ENCODE data around the gene WWP2. TPM values are rescaled to one million over a fixed set of nuclear protein-coding genes. Genes with fewer than 3 reads are reported as not detected.
A peak's percentile ranks its signal among the peaks of the same experiment; 100 is the strongest.
"Not testable (repeated sequence)": the region's sequence is repeated elsewhere in the genome, so short reads cannot be mapped to it uniquely, and the experiment has no call there.

Gene WWP2
- polyA plus RNA-seq, 3 donors from 2014 or later, result 19.0 to 67.9 (median 29.3) TPM

GRCh38 chr16:69729030-69729429 is 33.1 kb upstream of the WWP2 start:
- DNase-seq, H3K4me3 Mint-ChIP-seq, H3K27ac Mint-ChIP-seq, H3K9me3 Mint-ChIP-seq, H3K36me3 Mint-ChIP-seq: not testable (repeated sequence)
- peaks cover 28 to 33% of the 10 kb centered on the region in 2 donors for H3K4me1 Mint-ChIP-seq
- peaks cover 4 to 11% (median 10%) of the 10 kb centered on the region in 3 donors for H3K27me3 Mint-ChIP-seq (ENCODE audit: low read depth in 3 of 3)

GRCh38 chr16:69731280-69731679 is 30.9 kb upstream of the WWP2 start:
- H3K4me1 Mint-ChIP-seq, result peaks cover 12 to 19% of the 10 kb centered on the region in 2 donors
- not testable (repeated sequence) for H3K9me3 Mint-ChIP-seq; H3K36me3 Mint-ChIP-seq; H3K4me3 Mint-ChIP-seq; H3K27me3 Mint-ChIP-seq (ENCODE audit: low read depth in 3 of 3); DNase-seq; H3K27ac Mint-ChIP-seq

DNA sequence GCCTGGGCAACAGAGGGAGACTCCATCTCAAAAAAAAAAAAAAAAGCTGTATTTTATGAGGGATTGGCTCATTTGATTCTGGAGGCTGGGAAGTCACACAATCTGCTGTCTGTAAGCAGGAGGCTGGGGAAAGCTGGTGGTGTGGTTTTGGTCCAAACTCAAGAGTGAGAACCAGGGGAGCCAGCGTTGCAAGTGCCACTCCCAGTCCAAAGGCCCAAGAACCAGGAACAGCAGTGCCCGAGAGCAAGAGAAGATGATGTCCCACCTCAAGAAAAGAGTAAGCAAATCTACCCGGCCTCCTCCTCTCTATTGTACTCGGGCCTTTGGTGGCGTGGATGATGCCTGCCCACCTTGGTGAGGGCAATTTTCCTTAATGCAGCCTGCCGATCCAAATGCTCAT is 30.0 kb upstream of the WWP2 start:
- peaks cover 0 to 4% (median 0%) of the 10 kb centered on the region in 3 donors for H3K36me3 Mint-ChIP-seq
- no peak overlapping the region for H3K27ac Mint-ChIP-seq
- no peak overlapping the region for H3K4me3 Mint-ChIP-seq
- no peak for DNase-seq
- H3K4me1 Mint-ChIP-seq, result peaks cover 4 to 11% of the 10 kb centered on the region in 2 donors
- H3K27me3 Mint-ChIP-seq (ENCODE audit: low read depth in 3 of 3), result peaks cover under 1 to 2% (median 1%) of the 10 kb centered on the region in 3 donors
- H3K9me3 Mint-ChIP-seq, result no peaks in the 10 kb centered on the region

- Mint-ChIP-seq H3K9me3 (no peaks in the 10 kb centered on the region), H3K36me3 (peaks cover 9 to 35% (median 20%) of the 10 kb centered on the region in 3 donors), H3K4me3 (no peak overlapping the region), H3K27me3 (ENCODE audit: low read depth in 3 of 3) (no peaks in the 10 kb centered on the region), H3K4me1 (no peaks in the 10 kb centered on the region), H3K27ac (no peak overlapping the region)
- DNase-seq, result no peak
Observed at GRCh38 chr16:69741519-69741918, 20.6 kb upstream of the WWP2 start.

- H3K36me3 Mint-ChIP-seq, result peaks cover 10 to 37% (median 21%) of the 10 kb centered on the region in 3 donors
Observed at GRCh38 chr16:69741951-69742904, 19.9 kb upstream of the WWP2 start.

GRCh38 chr16:69744363-69745231 is 17.5 kb upstream of the WWP2 start:
- DNase-seq, result no peak
- Mint-ChIP-seq H3K4me3 (no peak overlapping the region), H3K4me1 (no peaks in the 10 kb centered on the region), H3K36me3 (peaks cover 24 to 57% (median 31%) of the 10 kb centered on the region in 3 donors), H3K27me3 (ENCODE audit: low read depth in 3 of 3) (no peaks in the 10 kb centered on the region), H3K9me3 (no peaks in the 10 kb centered on the region), H3K27ac (no peak overlapping the region)

More at GRCh38 chr16:69741951-69742904, 19.9 kb upstream of the WWP2 start:
- Mint-ChIP-seq H3K27ac (peak overlapping the region in 1 of 6 donors; percentile 9), H3K9me3 (no peaks in the 10 kb centered on the region), H3K27me3 (ENCODE audit: low read depth in 3 of 3) (no peaks in the 10 kb centered on the region), H3K4me1 (no peaks in the 10 kb centered on the region), H3K4me3 (no peak overlapping the region)
- no peak for DNase-seq

DNA sequence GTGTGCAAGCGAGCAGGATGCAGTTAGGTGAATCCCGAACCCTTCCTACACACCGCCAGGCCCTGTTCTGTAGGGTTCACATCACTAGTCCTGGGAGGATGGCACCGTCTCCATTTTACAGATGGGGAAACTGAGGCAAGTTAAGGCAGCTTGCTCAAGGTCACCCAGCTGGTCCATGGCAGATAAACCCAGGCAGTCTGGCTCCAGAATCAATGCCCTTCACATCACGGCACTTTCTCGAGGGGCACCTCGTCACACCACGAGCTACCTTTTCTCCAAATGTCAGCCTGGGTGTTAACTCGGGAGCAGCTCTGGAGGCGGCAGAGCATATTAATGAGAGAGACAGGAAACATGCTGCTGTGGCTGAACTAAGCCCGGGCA is 16.9 kb upstream of the WWP2 start:
- no peaks in the 10 kb centered on the region for H3K4me1 Mint-ChIP-seq
- no peak overlapping the region for H3K4me3 Mint-ChIP-seq
- no peak for DNase-seq
- H3K9me3 Mint-ChIP-seq, result no peaks in the 10 kb centered on the region
- H3K36me3 Mint-ChIP-seq, result peaks cover 24 to 57% (median 30%) of the 10 kb centered on the region in 3 donors
- H3K27ac Mint-ChIP-seq, result no peak overlapping the region
- H3K27me3 Mint-ChIP-seq (ENCODE audit: low read depth in 3 of 3), result no peaks in the 10 kb centered on the region

- Mint-ChIP-seq H3K27me3 (ENCODE audit: low read depth in 3 of 3) (no peaks in the 10 kb centered on the region), H3K9me3 (no peaks in the 10 kb centered on the region), H3K27ac (no peak overlapping the region), H3K4me1 (no peaks in the 10 kb centered on the region), H3K36me3 (peaks cover 24 to 60% (median 27%) of the 10 kb centered on the region in 3 donors), H3K4me3 (no peak overlapping the region)
- no peak for DNase-seq
Observed at GRCh38 chr16:69745959-69746358, 16.2 kb upstream of the WWP2 start.

- H3K27ac Mint-ChIP-seq, result peak overlapping the region in 1 of 6 donors; percentile 59
- H3K9me3 Mint-ChIP-seq, result no peaks in the 10 kb centered on the region
- no peak overlapping the region for H3K4me3 Mint-ChIP-seq
- peaks cover 24 to 53% (median 24%) of the 10 kb centered on the region in 3 donors for H3K36me3 Mint-ChIP-seq
- H3K4me1 Mint-ChIP-seq, result peaks cover 1 to 2% of the 10 kb centered on the region in 2 donors
- H3K27me3 Mint-ChIP-seq (ENCODE audit: low read depth in 3 of 3), result no peaks in the 10 kb centered on the region
- no peak for DNase-seq
Observed at GRCh38 chr16:69747115-69747514, 15.0 kb upstream of the WWP2 start.

DNA sequence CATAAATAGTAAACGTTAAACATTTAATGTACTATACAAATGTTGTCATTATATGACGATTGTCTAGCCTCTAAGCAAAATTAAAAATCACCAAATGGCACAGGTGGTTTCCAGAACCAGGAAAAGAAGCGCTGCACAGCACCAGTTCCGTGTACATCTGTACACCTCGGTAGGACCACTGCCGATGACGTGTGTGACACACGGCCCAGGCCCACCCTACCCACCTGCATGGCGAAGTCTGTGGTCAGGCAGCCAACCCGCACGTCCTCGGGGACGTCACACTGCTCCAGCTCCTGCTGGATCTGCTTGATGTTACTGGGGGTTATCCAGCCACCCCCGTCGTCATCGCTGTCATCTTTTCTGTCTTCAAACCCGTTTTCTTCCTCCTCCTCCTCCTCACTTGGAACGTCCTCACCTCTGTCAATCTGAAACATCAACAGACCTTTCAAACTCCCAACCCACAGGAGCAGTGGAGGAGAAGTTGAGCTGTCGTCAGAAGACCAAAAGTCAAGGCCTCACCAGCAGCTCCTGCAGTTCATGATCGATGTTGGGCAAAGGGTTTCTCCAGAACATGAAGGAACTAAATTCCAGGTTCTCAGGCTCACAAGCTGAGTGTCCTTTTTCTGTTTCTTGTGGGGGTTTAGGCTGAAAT is 13.3 kb upstream of the WWP2 start:
- no peak for DNase-seq
- Mint-ChIP-seq H3K36me3 (peaks cover 19 to 36% (median 21%) of the 10 kb centered on the region in 3 donors), H3K4me3 (no peak overlapping the region), H3K27me3 (ENCODE audit: low read depth in 3 of 3) (no peaks in the 10 kb centered on the region), H3K27ac (no peak overlapping the region), H3K4me1 (peaks cover 17% of the 10 kb centered on the region in 2 donors), H3K9me3 (no peaks in the 10 kb centered on the region)

DNA sequence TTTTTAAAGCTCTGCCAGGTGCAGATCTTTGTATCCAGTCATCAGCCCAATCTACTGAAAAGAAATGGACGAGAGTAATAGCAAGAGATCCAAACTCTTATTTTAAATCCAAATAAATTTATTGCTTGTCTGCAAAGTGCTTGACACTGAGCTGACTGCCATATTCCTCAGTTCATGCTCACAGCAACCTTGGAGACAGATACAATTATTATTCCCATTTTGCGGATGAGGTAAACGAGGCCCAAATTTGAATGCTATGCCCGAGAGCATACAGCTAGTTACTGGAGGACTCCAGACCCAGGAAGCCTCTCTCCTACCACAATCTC is 8.0 kb upstream of the WWP2 start:
- Mint-ChIP-seq H3K36me3 (peaks cover 4 to 10% (median 6%) of the 10 kb centered on the region in 3 donors), H3K4me3 (peak overlapping the region; percentile 99 to 100 (median 100)), H3K9me3 (no peaks in the 10 kb centered on the region), H3K4me1 (peaks cover 30 to 33% of the 10 kb centered on the region in 2 donors), H3K27me3 (ENCODE audit: low read depth in 3 of 3) (peaks cover 8 to 17% (median 10%) of the 10 kb centered on the region in 3 donors), H3K27ac (peak overlapping the region; percentile 35 to 99 (median 96))
- DNase-seq, result no peak

- Mint-ChIP-seq H3K27me3 (ENCODE audit: low read depth in 3 of 3) (peaks cover 8 to 17% (median 10%) of the 10 kb centered on the region in 3 donors), H3K27ac (peak within 1 kb of the TSS; percentile 93 to 99 (median 96)), H3K9me3 (no peaks in the 10 kb centered on the region), H3K36me3 (peaks cover 0 to 6% (median 3%) of the 10 kb centered on the region in 3 donors), H3K4me1 (peaks cover 30 to 33% of the 10 kb centered on the region in 2 donors), H3K4me3 (peak within 1 kb of the TSS; percentile 99 to 100 (median 100))
- peak; percentile 96 to 97 (median 97) for DNase-seq
Observed at GRCh38 chr16:69754469-69755310, 7.4 kb upstream of the WWP2 start, which contains the start of gene NOB1. Gene NOB1 (minus strand): TSS chr16:69754926. CDS start chr16:69754910, 16 bp downstream.
